GM12865 (cell line): ENCODE measurements around the gene GSDMA.

Experiments used
- DNase-seq: peaks from one replicate; pipeline ENCODE4 v3.0.0; 2010; ENCODE audit warnings: low read depth
- H3K4me3 ChIP-seq: 2 replicates; pipeline ENCODE4 v1.5.1; 2011; ENCODE audit warnings: mild to moderate bottlenecking, low read depth, low read length, control low read depth
- TF ChIP-seq, protein P1 (sequence below): IDR thresholded peaks from 2 replicates; pipeline ENCODE4 v1.5.1; 2011; ENCODE audit warnings: low read length, control low read depth, low read depth, inconsistent platforms; ENCODE audit not compliant: insufficient read depth; ENCODE audit errors: missing control alignments

GSDMA gene

GRCh38 chr17:39921323-39921722, 41.5 kb upstream of the GSDMA start:
- peak; percentile 31 for DNase-seq
- TF ChIP-seq, protein P1, sequence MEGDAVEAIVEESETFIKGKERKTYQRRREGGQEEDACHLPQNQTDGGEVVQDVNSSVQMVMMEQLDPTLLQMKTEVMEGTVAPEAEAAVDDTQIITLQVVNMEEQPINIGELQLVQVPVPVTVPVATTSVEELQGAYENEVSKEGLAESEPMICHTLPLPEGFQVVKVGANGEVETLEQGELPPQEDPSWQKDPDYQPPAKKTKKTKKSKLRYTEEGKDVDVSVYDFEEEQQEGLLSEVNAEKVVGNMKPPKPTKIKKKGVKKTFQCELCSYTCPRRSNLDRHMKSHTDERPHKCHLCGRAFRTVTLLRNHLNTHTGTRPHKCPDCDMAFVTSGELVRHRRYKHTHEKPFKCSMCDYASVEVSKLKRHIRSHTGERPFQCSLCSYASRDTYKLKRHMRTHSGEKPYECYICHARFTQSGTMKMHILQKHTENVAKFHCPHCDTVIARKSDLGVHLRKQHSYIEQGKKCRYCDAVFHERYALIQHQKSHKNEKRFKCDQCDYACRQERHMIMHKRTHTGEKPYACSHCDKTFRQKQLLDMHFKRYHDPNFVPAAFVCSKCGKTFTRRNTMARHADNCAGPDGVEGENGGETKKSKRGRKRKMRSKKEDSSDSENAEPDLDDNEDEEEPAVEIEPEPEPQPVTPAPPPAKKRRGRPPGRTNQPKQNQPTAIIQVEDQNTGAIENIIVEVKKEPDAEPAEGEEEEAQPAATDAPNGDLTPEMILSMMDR: no peak
- H3K4me3 ChIP-seq: no peak overlapping the region

- TF ChIP-seq, protein P1: no peak
- no peak for DNase-seq
- no peak overlapping the region for H3K4me3 ChIP-seq
Measured at GRCh38 chr17:39922006-39922405, 40.8 kb upstream of the GSDMA start.

DNA sequence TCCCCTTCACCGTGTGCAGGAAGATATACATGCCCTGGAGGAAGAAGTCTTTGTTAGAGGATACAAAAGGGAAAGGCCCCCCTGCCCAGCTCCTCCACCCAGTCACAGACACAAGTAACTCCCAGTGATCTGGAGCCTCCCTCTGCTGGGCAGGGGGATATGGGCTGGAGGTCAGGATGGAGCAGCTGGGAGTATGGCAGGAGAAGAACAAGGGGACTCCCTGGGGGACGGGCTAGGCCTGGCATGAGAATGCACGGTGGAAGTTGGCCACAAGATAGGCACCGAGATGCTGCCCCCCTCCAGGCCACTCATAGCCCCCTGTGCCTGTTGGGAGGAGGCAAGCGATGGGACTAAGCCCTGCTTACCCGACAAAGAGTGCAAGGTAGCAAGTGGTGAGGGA, 39.6 kb upstream of the GSDMA start:
- DNase-seq: no peak
- TF ChIP-seq, protein P1: no peak
- H3K4me3 ChIP-seq: no peak overlapping the region

DNA sequence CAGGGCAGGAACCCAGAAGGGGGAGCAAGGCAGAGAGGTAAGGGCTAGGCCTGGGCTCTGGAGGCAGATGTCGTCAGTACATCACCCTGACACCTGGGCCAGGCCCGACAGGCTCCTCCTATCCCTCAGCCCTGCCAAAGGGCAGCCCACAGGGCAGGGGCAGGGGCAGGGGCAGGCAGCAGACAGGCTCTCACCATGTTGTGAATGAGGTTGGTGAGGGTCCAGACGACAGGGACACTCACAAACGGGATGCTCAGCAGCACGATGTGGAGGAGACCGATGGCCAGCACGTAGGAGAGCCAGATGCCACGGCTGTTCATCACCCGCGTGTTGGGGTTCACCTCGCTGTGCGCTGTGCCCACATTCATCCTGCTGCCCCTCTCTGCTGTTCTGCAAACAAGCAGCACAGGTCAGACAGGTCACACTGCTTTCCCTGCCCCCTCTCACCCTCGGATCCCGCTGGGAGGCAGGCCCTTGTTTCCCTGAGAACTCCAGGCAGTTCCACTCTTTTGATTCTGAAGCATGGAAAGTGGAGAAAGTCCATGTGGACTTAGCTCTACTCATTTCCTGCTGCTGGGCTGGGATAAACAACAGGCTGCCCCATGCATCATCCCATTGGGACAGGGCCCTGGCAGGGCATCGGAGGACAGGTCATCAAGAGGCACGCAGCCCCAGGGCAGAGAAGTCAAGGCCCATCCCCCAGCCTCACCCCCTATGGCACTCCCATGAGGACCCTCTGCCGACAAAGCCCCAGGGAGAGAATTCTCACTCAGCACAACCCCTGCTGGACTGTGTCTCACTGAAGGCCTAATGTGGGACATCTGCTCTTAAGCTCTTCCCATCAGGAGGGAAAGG, 38.7 kb upstream of the GSDMA start:
- H3K4me3 ChIP-seq: no peak overlapping the region
- DNase-seq: no peak
- TF ChIP-seq, protein P1: no peak

- no peak for DNase-seq
- TF ChIP-seq, protein P1: no peak
- no peak overlapping the region for H3K4me3 ChIP-seq
Measured at GRCh38 chr17:39924691-39925055, 38.1 kb upstream of the GSDMA start.

GRCh38 chr17:39925282-39926134, 37.3 kb upstream of the GSDMA start:
- TF ChIP-seq, protein P1: no peak
- peak overlapping the region; percentile 87 for H3K4me3 ChIP-seq
- no peak for DNase-seq
